GM10266 (cell line): ENCODE measurements around the gene ARHGAP24.

Source experiments
- DNase-seq: peaks from one replicate; pipeline ENCODE4 v3.0.0; 2012; ENCODE audit errors: extremely low spot score
- TF ChIP-seq, protein P1 (sequence below): IDR thresholded peaks from 2 replicates; pipeline ENCODE4 v1.5.1; 2012; ENCODE audit warnings: mild to moderate bottlenecking, low read depth; ENCODE audit not compliant: control insufficient read depth, insufficient read depth; ENCODE audit errors: missing control alignments

The ARHGAP24 gene

DNA sequence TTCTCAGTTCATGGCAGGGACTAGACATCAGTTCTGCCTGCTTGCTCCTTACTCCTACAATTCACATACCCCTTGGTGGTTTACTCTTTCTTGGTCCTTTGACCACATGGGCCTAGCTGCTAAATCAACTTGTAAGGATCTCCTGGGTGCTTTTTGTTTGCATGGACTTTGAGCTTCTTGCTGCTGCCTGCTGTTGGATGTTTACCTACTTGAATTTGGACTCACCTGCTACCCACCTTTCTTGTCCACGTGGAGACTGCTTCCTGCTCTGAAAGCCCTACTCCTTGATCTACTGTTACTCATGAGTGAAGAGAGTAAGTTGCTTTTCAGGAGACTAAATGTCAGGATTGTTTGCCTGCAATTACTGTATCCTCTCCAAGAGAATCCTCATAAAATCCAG is 15.2 kb upstream of the ARHGAP24 start:
- TF ChIP-seq, protein P1, sequence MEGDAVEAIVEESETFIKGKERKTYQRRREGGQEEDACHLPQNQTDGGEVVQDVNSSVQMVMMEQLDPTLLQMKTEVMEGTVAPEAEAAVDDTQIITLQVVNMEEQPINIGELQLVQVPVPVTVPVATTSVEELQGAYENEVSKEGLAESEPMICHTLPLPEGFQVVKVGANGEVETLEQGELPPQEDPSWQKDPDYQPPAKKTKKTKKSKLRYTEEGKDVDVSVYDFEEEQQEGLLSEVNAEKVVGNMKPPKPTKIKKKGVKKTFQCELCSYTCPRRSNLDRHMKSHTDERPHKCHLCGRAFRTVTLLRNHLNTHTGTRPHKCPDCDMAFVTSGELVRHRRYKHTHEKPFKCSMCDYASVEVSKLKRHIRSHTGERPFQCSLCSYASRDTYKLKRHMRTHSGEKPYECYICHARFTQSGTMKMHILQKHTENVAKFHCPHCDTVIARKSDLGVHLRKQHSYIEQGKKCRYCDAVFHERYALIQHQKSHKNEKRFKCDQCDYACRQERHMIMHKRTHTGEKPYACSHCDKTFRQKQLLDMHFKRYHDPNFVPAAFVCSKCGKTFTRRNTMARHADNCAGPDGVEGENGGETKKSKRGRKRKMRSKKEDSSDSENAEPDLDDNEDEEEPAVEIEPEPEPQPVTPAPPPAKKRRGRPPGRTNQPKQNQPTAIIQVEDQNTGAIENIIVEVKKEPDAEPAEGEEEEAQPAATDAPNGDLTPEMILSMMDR: no peak
- no peak for DNase-seq

DNA sequence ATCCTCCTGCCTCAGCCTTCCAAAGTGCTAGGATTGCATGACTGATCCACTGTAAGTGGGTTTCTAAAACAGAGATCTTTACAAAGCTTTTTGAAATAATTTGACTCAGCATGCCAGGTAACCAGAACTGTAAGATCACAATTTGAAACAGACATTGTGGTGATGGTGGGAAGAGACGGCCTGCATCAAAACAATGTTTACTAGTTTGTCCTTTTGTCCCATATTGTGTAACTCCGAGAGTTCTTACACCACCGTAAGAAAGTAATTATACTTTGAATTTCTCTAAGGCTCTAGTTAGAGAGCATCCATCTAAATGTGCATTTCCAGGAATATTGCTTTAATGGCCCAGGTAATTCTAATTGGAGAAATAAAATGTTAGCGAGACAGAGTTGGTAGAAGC is 594 bp upstream of the ARHGAP24 start:
- DNase-seq: no peak
- TF ChIP-seq, protein P1: no peak

DNA sequence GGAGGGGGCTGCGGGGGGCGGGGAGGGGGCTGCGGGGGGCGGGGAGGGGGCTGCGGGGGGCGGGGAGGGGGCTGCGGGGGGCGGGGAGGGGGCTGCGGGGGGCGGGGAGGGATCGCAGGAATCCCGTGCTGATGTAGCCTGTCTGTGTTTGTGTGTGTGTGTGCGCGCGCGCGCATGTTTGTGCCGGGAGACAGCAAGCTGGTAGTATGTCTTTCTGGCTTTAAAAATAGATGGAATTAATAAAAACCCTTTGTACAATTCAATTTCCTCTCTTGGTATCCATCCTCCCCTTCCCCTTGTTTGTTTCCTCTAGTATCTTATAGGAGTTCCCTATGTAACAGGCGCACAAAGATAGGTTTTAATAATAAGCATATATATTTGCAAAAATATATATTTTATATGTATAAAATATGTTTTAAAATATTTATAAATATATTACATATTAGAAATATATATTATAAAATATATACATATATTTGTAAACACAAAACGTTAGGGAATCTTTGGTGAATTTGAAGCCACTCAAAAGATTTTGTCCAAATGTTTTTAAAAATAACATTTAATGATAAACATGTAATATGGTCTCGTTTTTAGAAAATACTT is 782 bp downstream of the ARHGAP24 start:
- TF ChIP-seq, protein P1: no peak
- DNase-seq: no peak

- DNase-seq: no peak
- TF ChIP-seq, protein P1: no peak
Measured at GRCh38 chr4:85476381-85476780, 1.4 kb downstream of the ARHGAP24 start.

GRCh38 chr4:85477534-85477933 is 2.6 kb downstream of the ARHGAP24 start:
- DNase-seq: no peak
- TF ChIP-seq, protein P1: no peak

- TF ChIP-seq, protein P1: no peak
- DNase-seq: no peak
Measured at GRCh38 chr4:85478576-85478975, 3.6 kb downstream of the ARHGAP24 start.

DNA sequence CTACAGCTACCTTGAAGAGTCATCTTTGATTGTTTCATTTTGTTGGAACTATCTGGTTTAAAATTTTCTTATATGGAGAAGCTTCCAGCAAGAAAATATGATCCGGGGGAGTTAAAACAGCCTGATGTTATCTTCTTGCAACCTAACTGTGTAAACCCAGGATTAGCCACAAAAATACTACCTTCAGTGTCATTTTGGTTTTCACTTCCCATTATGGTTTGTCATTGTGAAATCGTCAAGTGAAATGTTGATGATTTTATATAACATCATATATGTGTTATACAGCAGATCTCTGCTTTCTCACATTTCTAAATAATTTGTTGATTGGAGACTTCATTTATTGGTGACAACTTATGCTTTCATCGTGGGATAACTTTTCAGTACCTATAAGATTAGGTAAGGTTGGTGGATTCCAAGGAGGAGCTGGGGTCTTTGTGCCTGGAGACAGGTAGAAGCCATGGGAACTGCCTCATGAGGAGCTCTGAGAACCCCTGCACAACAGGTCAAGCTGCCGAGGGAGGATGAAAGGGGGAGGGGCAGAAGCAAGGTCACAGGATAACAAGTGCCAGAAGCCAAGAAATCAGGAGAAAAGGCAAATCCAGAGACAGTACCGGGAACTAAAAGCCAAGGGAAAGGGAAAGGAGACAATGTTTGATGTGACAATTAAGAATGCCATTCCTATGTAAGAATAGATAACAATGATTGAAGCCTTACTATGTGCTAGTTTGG is 7.2 kb downstream of the ARHGAP24 start:
- TF ChIP-seq, protein P1: no peak

More for the DNA sequence above, 7.2 kb downstream of the ARHGAP24 start:
- DNase-seq: no peak
